ENCODE measurements around the gene BNIP3.

GRCh38 chr10:132021504-132022143, 39.9 kb upstream of the BNIP3 start:
- TF ChIP-seq GATA2 (IDR thresholded peaks at IDR 0.05; ENCODE audit: low read depth, low read length) (no peak), GATA3 (IDR thresholded peaks at IDR 0.05; ENCODE audit: low read depth, low read length) (no peak)

All from SH-SY5Y (cell line).